H9 (cell line): ENCODE results near the gene CELA3A. TPM values are rescaled to one million over a fixed set of nuclear protein-coding genes. Genes with fewer than 3 reads are reported as not detected.

Experiments used
- DNase-seq: peaks from one replicate; pipeline ENCODE4 v3.0.0-alpha.2; 2017
- H2AFZ ChIP-seq: one replicate; pipeline ENCODE4 v1.6.1; 2013; ENCODE audit warnings: mild to moderate bottlenecking, low read length, control low read depth, moderate library complexity
- H2AK5ac ChIP-seq: 2 replicates; pipeline ENCODE4 v1.6.1; 2013; ENCODE audit warnings: low read length, control low read depth, mixed read lengths; ENCODE audit not compliant: insufficient read length
- H2BK120ac ChIP-seq: one replicate; pipeline ENCODE4 v1.6.1; 2013; ENCODE audit warnings: low read depth, mild to moderate bottlenecking, low read length, control low read depth, inconsistent platforms; ENCODE audit not compliant: poor library complexity, severe bottlenecking
- H2BK12ac ChIP-seq: 2 replicates; pipeline ENCODE4 v1.6.1; 2013; ENCODE audit warnings: low read length, control low read depth, mixed read lengths, low read depth; ENCODE audit not compliant: insufficient read length
- H2BK15ac ChIP-seq: 2 replicates; pipeline ENCODE4 v1.6.1; 2013; ENCODE audit warnings: low read depth, low read length, control low read depth
- H2BK20ac ChIP-seq: one replicate; pipeline ENCODE4 v1.6.1; 2013; ENCODE audit warnings: low read depth, mild to moderate bottlenecking, low read length, control low read depth, inconsistent platforms; ENCODE audit not compliant: poor library complexity, severe bottlenecking
- H2BK5ac ChIP-seq: 2 replicates; pipeline ENCODE4 v1.6.1; 2013; ENCODE audit warnings: low read length, control low read depth, mixed read lengths; ENCODE audit not compliant: insufficient read length
- H3K14ac ChIP-seq: 2 replicates; pipeline ENCODE4 v1.6.1; 2013; ENCODE audit warnings: low read length, control low read depth; ENCODE audit not compliant: insufficient read depth
- H3K18ac ChIP-seq: 2 replicates; pipeline ENCODE4 v1.6.1; 2013; ENCODE audit warnings: low read depth, mild to moderate bottlenecking, mixed read lengths, low read length, control low read depth; ENCODE audit not compliant: insufficient read length
- H3K23ac ChIP-seq: 2 replicates; pipeline ENCODE4 v1.6.1; 2013; ENCODE audit warnings: low read length, control low read depth, mixed read lengths, low read depth; ENCODE audit not compliant: insufficient read length
- H3K23me2 ChIP-seq: 2 replicates; pipeline ENCODE4 v1.6.1; 2013; ENCODE audit warnings: low read depth, mild to moderate bottlenecking, mixed read lengths, low read length, control low read depth; ENCODE audit not compliant: insufficient read length, poor library complexity, severe bottlenecking
- H3K27ac ChIP-seq: 2 replicates; pipeline ENCODE4 v1.5.1; 2013; ENCODE audit warnings: low read length, control low read depth, mixed read lengths, low read depth; ENCODE audit not compliant: insufficient read length
- H3K27me3 ChIP-seq: 2 replicates; pipeline ENCODE4 v1.6.1; 2013; ENCODE audit warnings: low read length, control low read depth, inconsistent platforms; ENCODE audit not compliant: insufficient read depth
- H3K4ac ChIP-seq: 2 replicates; pipeline ENCODE4 v1.6.1; 2013; ENCODE audit warnings: low read depth, mild to moderate bottlenecking, control low read depth, inconsistent platforms, low read length, moderate library complexity
- H3K4me1 ChIP-seq: 2 replicates; pipeline ENCODE4 v1.6.1; 2013; ENCODE audit warnings: low read length, control low read depth, inconsistent platforms; ENCODE audit not compliant: insufficient read depth
- H3K4me2 ChIP-seq: 2 replicates; pipeline ENCODE4 v1.6.1; 2013; ENCODE audit warnings: low read length, control low read depth, mixed read lengths; ENCODE audit not compliant: insufficient read length, insufficient read depth
- H3K56ac ChIP-seq: 2 replicates; pipeline ENCODE4 v1.6.1; 2013; ENCODE audit warnings: low read depth, mild to moderate bottlenecking, mixed read lengths, low read length, control low read depth; ENCODE audit not compliant: insufficient read length
- H3K79me1 ChIP-seq: 2 replicates; pipeline ENCODE4 v1.6.1; 2013; ENCODE audit warnings: low read depth, mild to moderate bottlenecking, moderate library complexity, low read length, control low read depth, inconsistent platforms; ENCODE audit not compliant: insufficient read depth, poor library complexity, severe bottlenecking
- H3K79me2 ChIP-seq: 2 replicates; pipeline ENCODE4 v1.6.1; 2013; ENCODE audit warnings: low read length, control low read depth, inconsistent platforms; ENCODE audit not compliant: insufficient read depth
- H3K9ac ChIP-seq: 2 replicates; pipeline ENCODE4 v1.6.1; 2013; ENCODE audit warnings: low read length, control low read depth, mixed read lengths; ENCODE audit not compliant: insufficient read length; ENCODE audit errors: extremely low read depth
- H3K9me3 ChIP-seq: one replicate; pipeline ENCODE4 v1.6.1; 2013; ENCODE audit warnings: low read depth, low read length, inconsistent platforms; ENCODE audit not compliant: control insufficient read depth
- H3T11ph ChIP-seq: one replicate; pipeline ENCODE4 v1.6.1; 2013; ENCODE audit warnings: mild to moderate bottlenecking, low read length, control low read depth, inconsistent platforms
- H4K20me1 ChIP-seq: one replicate; pipeline ENCODE4 v1.6.1; 2013; ENCODE audit not compliant: control insufficient read depth, insufficient read length, insufficient read depth
- H4K5ac ChIP-seq: 2 replicates; pipeline ENCODE4 v1.6.1; 2013; ENCODE audit warnings: low read depth, mild to moderate bottlenecking, mixed read lengths, low read length, control low read depth; ENCODE audit not compliant: insufficient read length
- H4K8ac ChIP-seq: replicated peaks from 2 replicates; pipeline ENCODE4 v1.6.1; 2013; ENCODE audit warnings: low read length, control low read depth, mixed read lengths, low read depth; ENCODE audit not compliant: insufficient read length
- H4K91ac ChIP-seq: 2 replicates; pipeline ENCODE4 v1.6.1; 2013; ENCODE audit warnings: low read depth, mild to moderate bottlenecking, moderate library complexity, mixed read lengths, low read length, control low read depth; ENCODE audit not compliant: insufficient read length
- H3K27ac Mint-ChIP-seq, 3 experiments: 2 replicates in 2 of 3; 3 replicates in 1 of 3; pipeline ENCODE4 v1.8.0; 2020 to 2021; ENCODE audit warnings: mixed read lengths in 3 of 3, mild to moderate bottlenecking in 1 of 3, moderate library complexity in 1 of 3
- H3K27me3 Mint-ChIP-seq: 2 replicates; pipeline ENCODE4 v1.8.0; 2021; ENCODE audit warnings: low read depth, mild to moderate bottlenecking, moderate library complexity, mixed read lengths
- H3K36me3 Mint-ChIP-seq, 3 experiments: 2 replicates in 2 of 3; 3 replicates in 1 of 3; pipeline ENCODE4 v1.8.0; 2020 to 2021; ENCODE audit warnings: low read depth in 3 of 3, mixed read lengths in 3 of 3; ENCODE audit not compliant: insufficient read depth in 1 of 3
- H3K4me1 Mint-ChIP-seq, 2 experiments: 2 replicates each; pipeline ENCODE4 v1.8.0; 2020; ENCODE audit warnings: mixed read lengths in 2 of 2
- H3K4me3 Mint-ChIP-seq, 2 experiments: 2 replicates in 1 of 2; 3 replicates in 1 of 2; pipeline ENCODE4 v1.8.0; 2020 to 2021; ENCODE audit warnings: mild to moderate bottlenecking in 2 of 2, mixed read lengths in 2 of 2, moderate library complexity in 1 of 2
- H3K9me3 Mint-ChIP-seq, 2 experiments: 2 replicates in 1 of 2; 3 replicates in 1 of 2; pipeline ENCODE4 v1.8.0; 2020; ENCODE audit warnings: mild to moderate bottlenecking in 2 of 2, mixed read lengths in 2 of 2, moderate library complexity in 1 of 2
- CTCF ChIP-seq: fragments of 200-600 bp; sonication (generic); conservative IDR thresholded peaks from 3 replicates; pipeline ENCODE4 v1.8.0; 2021; ENCODE audit warnings: antibody characterized with exemption, mild to moderate bottlenecking
- WGBS: extraction: QIAGEN DNeasy Blood & Tissue Kit; methylation state at CpG from one replicate; pipeline ENCODE4 v1.1.7; 2013; ENCODE audit warnings: missing lambda C conversion rate, low lambda C conversion rate, mixed read lengths; ENCODE audit not compliant: insufficient read length; ENCODE audit errors: extremely low coverage; 5-methylcytosine and 5-hydroxymethylcytosine counted together
- total RNA-seq: library from RNA; stranded (reverse); gene quantifications from 2 replicates; pipeline ENCODE4 v1.2.1, GENCODE V29; 2021

Gene CELA3A
- total RNA-seq, 1 experiment from 2014 or later = not detected

- no peaks in the 10 kb centered on the region for H3K27me3 ChIP-seq
- no peak overlapping the region for H3K14ac ChIP-seq
- Mint-ChIP-seq H3K27ac (no peak overlapping the region), H3K4me1 (peaks cover 43 to 47% of the 10 kb centered on the region in 2 experiments), H3K9me3 (peaks cover 3% of the 10 kb centered on the region in 2 experiments; a peak in 3 of 5 replicates), H3K4me3 (no peak overlapping the region), H3K36me3 (peaks cover 0 to 4% (median 0%) of the 10 kb centered on the region in 3 experiments; a peak in 2 of 7 replicates), H3K27me3 (no peaks in the 10 kb centered on the region)
- no peak overlapping the region for H4K8ac ChIP-seq
- no peak overlapping the region for H4K91ac ChIP-seq
- H3K4me2 ChIP-seq = no peak overlapping the region
- no peak overlapping the region for H4K5ac ChIP-seq
- no CpG with 5 or more reads among the region's 1 CpG for WGBS
- H2BK120ac ChIP-seq = no peak overlapping the region
- no peak overlapping the region for H2BK5ac ChIP-seq
- H2AFZ ChIP-seq = no peak overlapping the region
- H2BK15ac ChIP-seq = no peak overlapping the region
- peaks cover 12% of the 10 kb centered on the region; the same call in 1 of the 2 replicates for H3K4me1 ChIP-seq
- H3K79me2 ChIP-seq = no peaks in the 10 kb centered on the region
- H3K79me1 ChIP-seq = no peaks in the 10 kb centered on the region
- H3K9ac ChIP-seq = no peak overlapping the region
- no peak overlapping the region for H2AK5ac ChIP-seq
- no peak overlapping the region for H3K56ac ChIP-seq
- no peak for TF ChIP-seq CTCF
- no peak overlapping the region for H3K4ac ChIP-seq
- no peak overlapping the region for H3K23ac ChIP-seq
- H2BK20ac ChIP-seq = no peak overlapping the region
- no peak overlapping the region for H3T11ph ChIP-seq
- H3K18ac ChIP-seq = no peak overlapping the region
- no peaks in the 10 kb centered on the region for H4K20me1 ChIP-seq
- no peak for DNase-seq
- H3K27ac ChIP-seq = no peak overlapping the region
- no peaks in the 10 kb centered on the region for H3K9me3 ChIP-seq
- H2BK12ac ChIP-seq = no peak overlapping the region
- no peaks in the 10 kb centered on the region for H3K23me2 ChIP-seq
Observed at GRCh38 chr1:22041505-22041904, 40.0 kb downstream of the CELA3A start.
